CD14-positive monocyte (primary cell): ENCODE measurements around the gene SYNDIG1. TPM values are rescaled to one million over a fixed set of nuclear protein-coding genes. Genes with fewer than 3 reads are reported as not detected.

ENCODE experiments used
- DNase-seq, 3 donors: peaks; one replicate each; pipeline ENCODE4 v3.0.0-alpha.2; 2011 to 2022
- H2AFZ ChIP-seq: 2 replicates; pipeline ENCODE4 v1.6.0; 2012; ENCODE audit warnings: mild to moderate bottlenecking, low read depth, low read length, inconsistent platforms; ENCODE audit not compliant: insufficient read depth, poor library complexity, severe bottlenecking
- H3K27ac ChIP-seq, 2 donors: 1 replicate in 1 of 2; 2 replicates in 1 of 2; pipeline ENCODE4 v1.5.1; 2012 to 2013; ENCODE audit warnings: low read length in 2 of 2, control low read depth in 1 of 2, inconsistent platforms in 1 of 2, low read depth in 1 of 2, mild to moderate bottlenecking in 1 of 2
- H3K27me3 ChIP-seq, 2 donors: one replicate each; pipeline versions ENCODE4 v1.6.0 to v1.6.1; 2011 to 2013; ENCODE audit warnings: low read length in 2 of 2; ENCODE audit not compliant: control insufficient read depth in 2 of 2, insufficient read depth in 2 of 2
- H3K36me3 ChIP-seq, 2 donors: replicated peaks in 1 of 2; 1 replicate in 1 of 2; 2 replicates in 1 of 2; pipeline versions ENCODE4 v1.5.1 to v1.6.1; 2012 to 2013; ENCODE audit warnings: low read length in 2 of 2, control low read depth in 1 of 2, inconsistent platforms in 1 of 2, mild to moderate bottlenecking in 1 of 2; ENCODE audit not compliant: insufficient read depth in 2 of 2, control insufficient read depth in 1 of 2
- H3K4me1 ChIP-seq, 2 donors: 1 replicate in 1 of 2; 2 replicates in 1 of 2; pipeline versions ENCODE4 v1.5.1 to v1.6.1; 2012 to 2013; ENCODE audit warnings: low read length in 2 of 2, control low read depth in 1 of 2, inconsistent platforms in 1 of 2, mild to moderate bottlenecking in 1 of 2, moderate library complexity in 1 of 2; ENCODE audit not compliant: insufficient read depth in 2 of 2, control insufficient read depth in 1 of 2
- H3K4me2 ChIP-seq: replicated peaks from 2 replicates; pipeline ENCODE3; 2012; ENCODE audit warnings: low read length, moderate library complexity, mild to moderate bottlenecking; ENCODE audit not compliant: poor library complexity, severe bottlenecking; ENCODE audit errors: extremely low read depth
- H3K4me3 ChIP-seq, 3 experiments: fragments of 200-600 bp in 1 of 3; sonication (generic) in 1 of 3; replicated peaks in 1 of 3; 1 replicate in 2 of 3; 2 replicates in 1 of 3; pipeline ENCODE4 v1.5.1; 2011 to 2013; ENCODE audit warnings: low read length in 3 of 3, mild to moderate bottlenecking in 3 of 3, control low read depth in 2 of 3, low read depth in 2 of 3, inconsistent platforms in 1 of 3, moderate library complexity in 1 of 3
- H3K79me2 ChIP-seq: 2 replicates; pipeline ENCODE4 v1.6.0; 2012; ENCODE audit warnings: mild to moderate bottlenecking, control low read depth, inconsistent platforms, low read length, moderate library complexity; ENCODE audit not compliant: insufficient read depth
- H3K9ac ChIP-seq: 2 replicates; pipeline ENCODE4 v1.6.0; 2017; ENCODE audit warnings: low read length, mild to moderate bottlenecking; ENCODE audit not compliant: insufficient read depth, poor library complexity, severe bottlenecking
- H3K9me3 ChIP-seq, 2 donors: replicated peaks in 1 of 2; 1 replicate in 1 of 2; 2 replicates in 1 of 2; pipeline versions ENCODE4 v1.5.1 to v1.6.1; 2012 to 2013; ENCODE audit warnings: low read length in 2 of 2, control low read depth in 1 of 2; ENCODE audit not compliant: control insufficient read depth in 1 of 2, insufficient read depth in 1 of 2
- H4K20me1 ChIP-seq: 2 replicates; pipeline ENCODE4 v1.6.0; 2012; ENCODE audit warnings: mild to moderate bottlenecking, low read length, control low read depth, moderate library complexity; ENCODE audit not compliant: insufficient read depth
- H3K27ac Mint-ChIP-seq, 7 donors: one replicate each; pipeline ENCODE4 v1.8.0; 2020; ENCODE audit warnings: mild to moderate bottlenecking in 7 of 7, mixed read lengths in 7 of 7, moderate library complexity in 6 of 7, inconsistent platforms in 2 of 7
- H3K27me3 Mint-ChIP-seq, 3 donors: one replicate each; pipeline ENCODE4 v1.8.0; 2021 to 2022; ENCODE audit warnings: low read depth in 3 of 3, mild to moderate bottlenecking in 3 of 3, mixed read lengths in 3 of 3, moderate library complexity in 3 of 3, inconsistent platforms in 1 of 3
- H3K36me3 Mint-ChIP-seq, 2 donors: one replicate each; pipeline ENCODE4 v1.8.0; 2020; ENCODE audit warnings: mixed read lengths in 2 of 2, inconsistent platforms in 1 of 2, mild to moderate bottlenecking in 1 of 2
- H3K4me1 Mint-ChIP-seq: one replicate; pipeline ENCODE4 v1.8.0; 2020; ENCODE audit warnings: mild to moderate bottlenecking, mixed read lengths
- H3K4me3 Mint-ChIP-seq, 2 donors: one replicate each; pipeline ENCODE4 v1.8.0; 2020; ENCODE audit warnings: mild to moderate bottlenecking in 2 of 2, mixed read lengths in 2 of 2, moderate library complexity in 1 of 2
- H3K9me3 Mint-ChIP-seq, 7 donors: one replicate each; pipeline ENCODE4 v1.8.0; 2020 to 2022; ENCODE audit warnings: mixed read lengths in 7 of 7, mild to moderate bottlenecking in 6 of 7, moderate library complexity in 6 of 7, inconsistent platforms in 2 of 7
- WGBS: methylation state at CpG from one replicate; pipeline ENCODE4 v1.1.5; 2013; ENCODE audit warnings: missing lambda C conversion rate; ENCODE audit not compliant: insufficient coverage; 5-methylcytosine and 5-hydroxymethylcytosine counted together
- intact Hi-C, 2 donors: fragments of 100-400 bp; cut with micrococcal nuclease; formaldehyde crosslinking; loops; one replicate each; pipeline versions ENCODE4 v1.15.0 to v1.15.1; 2023
- polyA plus RNA-seq, 3 donors: library from polyadenylated mRNA; depleted of rRNA in 1 of 3; unstranded in 2 of 3; stranded (reverse) in 1 of 3; fragments of 300-500 nt in 2 of 3; fragments of >200 nt in 1 of 3; fragmentation: Illumina TruSeq in 2 of 3; gene quantifications; 1 replicate in 2 of 3; 2 replicates in 1 of 3; pipeline ENCODE4 v1.2.3, GENCODE V29; 2012 to 2021
- TF ChIP-seq, protein P1 (sequence below): fragments of 200-600 bp; IDR thresholded peaks from one replicate; pipeline ENCODE4 v1.8.0; 2022; ENCODE audit warnings: antibody characterized with exemption, mild to moderate bottlenecking

SYNDIG1 gene
- polyA plus RNA-seq, 3 donors: not detected

DNA sequence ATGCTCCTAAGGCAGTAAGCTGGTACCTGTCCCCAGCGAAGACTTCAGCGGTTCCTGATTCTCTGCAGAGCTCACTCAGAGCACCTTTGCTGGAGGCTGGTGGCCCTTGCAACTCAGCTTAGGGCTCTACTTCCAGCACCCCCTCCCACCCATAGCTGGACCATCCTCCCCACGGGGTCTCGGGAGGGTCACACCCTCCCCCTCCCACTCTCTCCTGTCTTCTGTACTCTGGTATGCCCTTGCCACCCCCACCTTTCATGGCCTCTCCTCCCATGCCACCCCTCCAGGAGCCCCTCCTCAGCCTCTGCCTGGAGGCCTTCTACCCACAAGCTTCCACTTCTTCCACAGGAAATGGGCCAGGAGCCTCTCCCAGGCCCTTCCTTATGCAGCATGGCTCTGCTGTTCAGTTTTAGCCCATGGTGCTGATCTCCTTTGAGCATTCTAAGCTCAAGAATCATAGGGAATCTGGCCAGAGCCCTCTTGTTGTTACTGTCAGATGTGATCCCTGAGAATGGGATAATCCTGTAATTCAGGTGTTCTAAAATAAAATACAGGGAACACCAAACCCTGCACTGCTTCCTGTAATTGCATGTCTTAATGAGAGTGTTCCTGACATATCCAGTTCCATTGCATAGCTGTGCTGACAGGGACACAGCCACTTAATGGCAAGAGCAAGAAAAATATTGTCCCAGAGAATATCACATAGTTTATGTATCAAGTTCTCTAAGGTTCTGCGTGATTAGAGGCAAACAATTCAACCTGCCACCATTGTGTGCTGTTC is 142.1 kb downstream of the SYNDIG1 start:
- Mint-ChIP-seq H3K9me3 (peaks cover 0 to 2% (median 0%) of the 10 kb centered on the region in 7 donors), H3K27ac (no peak overlapping the region), H3K27me3 (peaks cover 0 to 7% (median 4%) of the 10 kb centered on the region in 3 donors), H3K4me1 (no peaks in the 10 kb centered on the region), H3K4me3 (no peak overlapping the region), H3K36me3 (no peaks in the 10 kb centered on the region)
- H3K4me1 ChIP-seq: no peaks in the 10 kb centered on the region
- H3K79me2 ChIP-seq: no peaks in the 10 kb centered on the region
- H2AFZ ChIP-seq: no peak overlapping the region
- WGBS: 93% methylated on average over 4 of the region's 5 CpGs
- H4K20me1 ChIP-seq: no peaks in the 10 kb centered on the region
- H3K4me3 ChIP-seq: no peak overlapping the region
- DNase-seq: no peak
- H3K27me3 ChIP-seq: no peaks in the 10 kb centered on the region
- no peaks in the 10 kb centered on the region for H3K9me3 ChIP-seq
- H3K36me3 ChIP-seq: no peaks in the 10 kb centered on the region
- H3K4me2 ChIP-seq: no peak overlapping the region
- TF ChIP-seq, protein P1, sequence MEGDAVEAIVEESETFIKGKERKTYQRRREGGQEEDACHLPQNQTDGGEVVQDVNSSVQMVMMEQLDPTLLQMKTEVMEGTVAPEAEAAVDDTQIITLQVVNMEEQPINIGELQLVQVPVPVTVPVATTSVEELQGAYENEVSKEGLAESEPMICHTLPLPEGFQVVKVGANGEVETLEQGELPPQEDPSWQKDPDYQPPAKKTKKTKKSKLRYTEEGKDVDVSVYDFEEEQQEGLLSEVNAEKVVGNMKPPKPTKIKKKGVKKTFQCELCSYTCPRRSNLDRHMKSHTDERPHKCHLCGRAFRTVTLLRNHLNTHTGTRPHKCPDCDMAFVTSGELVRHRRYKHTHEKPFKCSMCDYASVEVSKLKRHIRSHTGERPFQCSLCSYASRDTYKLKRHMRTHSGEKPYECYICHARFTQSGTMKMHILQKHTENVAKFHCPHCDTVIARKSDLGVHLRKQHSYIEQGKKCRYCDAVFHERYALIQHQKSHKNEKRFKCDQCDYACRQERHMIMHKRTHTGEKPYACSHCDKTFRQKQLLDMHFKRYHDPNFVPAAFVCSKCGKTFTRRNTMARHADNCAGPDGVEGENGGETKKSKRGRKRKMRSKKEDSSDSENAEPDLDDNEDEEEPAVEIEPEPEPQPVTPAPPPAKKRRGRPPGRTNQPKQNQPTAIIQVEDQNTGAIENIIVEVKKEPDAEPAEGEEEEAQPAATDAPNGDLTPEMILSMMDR: no peak
- no peak overlapping the region for H3K27ac ChIP-seq
- no peak overlapping the region for H3K9ac ChIP-seq
- intact Hi-C loops: no loop called here

DNA sequence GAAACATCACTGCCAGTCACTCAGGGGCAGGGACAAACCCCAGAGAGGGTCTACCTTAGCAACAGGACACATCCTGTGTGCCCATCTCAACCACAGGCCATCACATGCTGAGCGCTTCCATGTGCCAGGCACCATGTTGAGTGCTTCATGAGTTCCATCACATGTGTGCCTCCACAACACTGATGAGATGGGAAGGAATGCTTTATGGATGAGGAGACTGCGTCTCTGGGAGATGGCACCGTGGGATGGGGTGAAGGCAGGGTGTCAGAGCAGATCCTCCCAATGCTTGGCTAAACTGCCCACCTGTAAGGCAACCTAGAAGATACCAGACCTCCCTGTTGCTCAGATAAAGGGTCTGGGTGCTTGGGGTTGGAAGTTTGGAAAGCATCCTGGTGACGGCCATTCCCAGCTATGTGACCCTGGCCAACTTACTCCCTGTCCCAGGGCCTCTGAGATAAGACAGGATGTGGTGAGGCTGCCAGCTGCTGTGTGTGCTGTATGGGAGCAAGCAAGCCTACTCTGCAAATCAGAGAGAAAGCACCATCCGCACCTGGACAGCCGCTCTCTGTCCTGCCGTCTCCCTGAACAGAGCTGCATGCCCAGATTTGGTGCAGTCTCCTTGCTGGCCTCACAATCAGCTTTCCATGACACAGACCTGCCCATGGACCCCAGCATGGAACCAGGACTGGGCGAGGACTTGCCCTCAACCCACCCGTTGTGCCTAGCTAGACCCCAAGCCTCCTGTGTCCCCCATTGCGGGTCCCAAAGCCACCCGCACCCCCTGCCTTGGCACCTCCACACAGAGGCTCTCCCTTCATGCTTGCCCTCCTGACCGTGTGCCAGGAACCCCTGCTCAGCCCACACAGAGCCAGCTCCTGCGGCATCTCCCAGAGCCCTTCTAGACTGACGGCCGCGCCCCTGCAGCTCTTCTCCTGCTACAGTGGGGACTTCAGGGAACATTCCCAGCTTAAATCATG is 143.7 kb downstream of the SYNDIG1 start:
- TF ChIP-seq, protein P1: no peak
- no peaks in the 10 kb centered on the region for H3K4me1 ChIP-seq
- no peaks in the 10 kb centered on the region for H3K36me3 Mint-ChIP-seq
- WGBS: 85% methylated on average over 11 of the region's 16 CpGs
- H3K36me3 ChIP-seq: no peaks in the 10 kb centered on the region
- no peak overlapping the region for H3K9ac ChIP-seq
- H3K9me3 ChIP-seq: no peaks in the 10 kb centered on the region
- peaks cover 0 to 2% (median 0%) of the 10 kb centered on the region in 7 donors for H3K9me3 Mint-ChIP-seq
- no peak overlapping the region for H2AFZ ChIP-seq
- intact Hi-C loops: no loop called here
- H3K4me3 ChIP-seq: no peak overlapping the region
- no peak overlapping the region for H3K4me2 ChIP-seq
- no peaks in the 10 kb centered on the region for H3K4me1 Mint-ChIP-seq
- H3K27me3 Mint-ChIP-seq: peaks cover 0 to 7% (median 4%) of the 10 kb centered on the region in 3 donors
- no peak overlapping the region for H3K27ac Mint-ChIP-seq
- H3K27ac ChIP-seq: no peak overlapping the region
- no peaks in the 10 kb centered on the region for H3K79me2 ChIP-seq
- no peaks in the 10 kb centered on the region for H4K20me1 ChIP-seq
- DNase-seq: no peak
- no peaks in the 10 kb centered on the region for H3K27me3 ChIP-seq
- peak overlapping the region in 1 of 2 donors; percentile 9 for H3K4me3 Mint-ChIP-seq
